Neuronal stem cell (in vitro differentiated cells): Measurements from ENCODE around the gene IFT122.

Experiments
- DNase-seq: peaks from one replicate; pipeline ENCODE4 v3.0.0-alpha.2; 2013; ENCODE audit warnings: low spot score
- H2AFZ ChIP-seq: one replicate; pipeline ENCODE4 v1.6.1; 2013; ENCODE audit warnings: mild to moderate bottlenecking, low read length, inconsistent platforms
- H2AK5ac ChIP-seq: 2 replicates; pipeline ENCODE4 v1.6.1; 2013; ENCODE audit warnings: low read depth, mild to moderate bottlenecking, inconsistent platforms, low read length, moderate library complexity, mixed read lengths
- H2BK120ac ChIP-seq: 2 replicates; pipeline ENCODE4 v1.6.1; 2013; ENCODE audit warnings: low read depth, mild to moderate bottlenecking, inconsistent platforms, low read length, moderate library complexity, mixed read lengths
- H2BK12ac ChIP-seq: one replicate; pipeline ENCODE4 v1.6.1; 2013; ENCODE audit warnings: low read length, inconsistent platforms
- H2BK15ac ChIP-seq: 2 replicates; pipeline ENCODE4 v1.6.1; 2013; ENCODE audit warnings: mild to moderate bottlenecking, low read length, inconsistent platforms, mixed read lengths
- H2BK5ac ChIP-seq: one replicate; pipeline ENCODE4 v1.6.1; 2013; ENCODE audit warnings: inconsistent platforms, mild to moderate bottlenecking, low read length, moderate library complexity
- H3K14ac ChIP-seq: one replicate; pipeline ENCODE4 v1.6.1; 2013; ENCODE audit warnings: low read length, inconsistent platforms
- H3K18ac ChIP-seq: 2 replicates; pipeline ENCODE4 v1.6.1; 2013; ENCODE audit warnings: low read length, inconsistent platforms
- H3K23ac ChIP-seq: 2 replicates; pipeline ENCODE4 v1.6.1; 2013; ENCODE audit warnings: low read depth, mild to moderate bottlenecking, mixed read lengths, low read length, inconsistent platforms; ENCODE audit not compliant: poor library complexity
- H3K27ac ChIP-seq: replicated peaks from 3 replicates; pipeline ENCODE4 v1.5.1; 2013; ENCODE audit warnings: low read length, inconsistent platforms
- H3K27me3 ChIP-seq, 3 experiments: 2 replicates each; pipeline ENCODE4 v1.6.1; 2013; ENCODE audit warnings: low read length in 3 of 3, mild to moderate bottlenecking in 2 of 3, inconsistent platforms in 1 of 3, low read depth in 1 of 3, mixed read lengths in 1 of 3, moderate library complexity in 1 of 3; ENCODE audit not compliant: control insufficient read depth in 3 of 3, insufficient read depth in 3 of 3
- H3K36me3 ChIP-seq, 2 donors: replicated peaks in 1 of 2; 2 replicates each; pipeline ENCODE4 v1.6.1; 2013; ENCODE audit warnings: low read length in 2 of 2; ENCODE audit not compliant: control insufficient read depth in 2 of 2, insufficient read depth in 2 of 2
- H3K4ac ChIP-seq: 2 replicates; pipeline ENCODE4 v1.6.1; 2013; ENCODE audit warnings: inconsistent platforms, mild to moderate bottlenecking, low read length, moderate library complexity
- H3K4me1 ChIP-seq, 2 donors: 1 replicate in 1 of 2; 2 replicates in 1 of 2; pipeline ENCODE4 v1.6.1; 2013; ENCODE audit warnings: low read length in 2 of 2, low read depth in 1 of 2; ENCODE audit not compliant: control insufficient read depth in 2 of 2, insufficient read depth in 1 of 2
- H3K4me2 ChIP-seq: one replicate; pipeline ENCODE4 v1.6.1; 2013; ENCODE audit warnings: mild to moderate bottlenecking, low read length, inconsistent platforms; ENCODE audit not compliant: insufficient read depth, poor library complexity, severe bottlenecking
- H3K4me3 ChIP-seq, 2 donors: 2 replicates each; pipeline ENCODE4 v1.5.1; 2013; ENCODE audit warnings: low read length in 2 of 2, mild to moderate bottlenecking in 2 of 2, inconsistent platforms in 1 of 2, moderate library complexity in 1 of 2
- H3K79me1 ChIP-seq: one replicate; pipeline ENCODE4 v1.6.1; 2013; ENCODE audit warnings: low read depth, mild to moderate bottlenecking, inconsistent platforms, low read length, moderate library complexity
- H3K9ac ChIP-seq: one replicate; pipeline ENCODE4 v1.6.1; 2013; ENCODE audit warnings: mild to moderate bottlenecking, low read depth, low read length, inconsistent platforms; ENCODE audit not compliant: poor library complexity
- H3K9me3 ChIP-seq, 2 donors: replicated peaks in 1 of 2; 2 replicates each; pipeline versions ENCODE3 to v1.6.1; 2013; ENCODE audit warnings: low read length in 2 of 2, mild to moderate bottlenecking in 2 of 2, inconsistent platforms in 1 of 2, low read depth in 1 of 2, mixed read lengths in 1 of 2, moderate library complexity in 1 of 2; ENCODE audit not compliant: control insufficient read depth in 2 of 2, insufficient read depth in 1 of 2
- H4K8ac ChIP-seq: one replicate; pipeline ENCODE4 v1.6.1; 2013; ENCODE audit warnings: low read depth, mild to moderate bottlenecking, inconsistent platforms, low read length, moderate library complexity
- H4K91ac ChIP-seq: one replicate; pipeline ENCODE4 v1.6.1; 2013; ENCODE audit warnings: low read length, low read depth, mild to moderate bottlenecking, inconsistent platforms; ENCODE audit not compliant: poor library complexity
- WGBS, 2 donors: extraction: QIAGEN DNeasy Blood & Tissue Kit; methylation state at CpG; one replicate each; pipeline ENCODE4 v1.1.7; 2013; ENCODE audit warnings: missing lambda C conversion rate in 2 of 2, mixed read lengths in 1 of 2; ENCODE audit not compliant: insufficient read length in 2 of 2, insufficient replicate concordance in 1 of 2; ENCODE audit errors: extremely low coverage in 2 of 2; 5-methylcytosine and 5-hydroxymethylcytosine counted together

Gene IFT122

GRCh38 chr3:129460572-129460971 lies 20.5 kb downstream of the IFT122 start:
- Histone ChIP-seq H4K91ac (no peak overlapping the region), H3K4me2 (no peak overlapping the region), H3K4ac (no peak overlapping the region), H2AFZ (no peak overlapping the region), H3K9me3 (no peaks in the 10 kb centered on the region), H2BK120ac (no peak overlapping the region), H3K27ac (no peak overlapping the region), H3K79me1 (no peaks in the 10 kb centered on the region), H2BK15ac (no peak overlapping the region), H2AK5ac (no peak overlapping the region), H2BK5ac (no peak overlapping the region), H3K4me1 (peaks cover 0 to 2% of the 10 kb centered on the region in 2 donors), H3K14ac (no peak overlapping the region), H3K23ac (no peak overlapping the region), H3K27me3 (no peaks in the 10 kb centered on the region), H3K9ac (no peak overlapping the region), H3K4me3 (no peak overlapping the region), H4K8ac (no peak overlapping the region), H3K18ac (no peak overlapping the region), H3K36me3 (peaks cover 12 to 61% of the 10 kb centered on the region in 2 donors), H2BK12ac (no peak overlapping the region)
- WGBS, 2 donors = no CpG with 5 or more reads among the region's 2 CpGs
- no peak for DNase-seq

DNA sequence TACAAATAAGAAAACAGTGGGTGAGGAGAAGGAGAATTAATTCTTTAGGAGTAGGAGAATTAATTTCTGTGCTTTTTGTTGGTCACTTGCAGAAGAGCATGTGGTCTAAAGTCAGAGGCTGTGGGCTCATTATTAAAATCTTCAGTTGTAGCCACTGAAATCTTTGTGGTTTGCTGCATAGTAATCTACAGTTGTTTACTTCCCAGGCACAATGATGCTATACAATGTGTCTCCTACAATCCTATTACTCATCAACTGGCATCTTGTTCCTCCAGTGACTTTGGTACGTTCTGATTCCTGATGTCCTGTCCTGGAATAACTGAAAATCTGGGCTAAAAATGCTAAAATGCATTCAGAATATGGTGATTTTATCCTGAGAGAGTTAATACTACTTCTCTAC lies 21.0 kb downstream of the IFT122 start:
- Histone ChIP-seq H2BK12ac (no peak overlapping the region), H3K23ac (no peak overlapping the region), H2AK5ac (no peak overlapping the region), H3K79me1 (no peaks in the 10 kb centered on the region), H3K27ac (no peak overlapping the region), H3K9me3 (no peaks in the 10 kb centered on the region), H3K36me3 (peaks cover 12 to 58% of the 10 kb centered on the region in 2 donors), H3K9ac (no peak overlapping the region), H4K8ac (no peak overlapping the region), H4K91ac (no peak overlapping the region), H3K14ac (no peak overlapping the region), H2BK5ac (no peak overlapping the region), H3K4me1 (peaks cover 0 to 2% of the 10 kb centered on the region in 2 donors), H2AFZ (no peak overlapping the region), H3K4ac (no peak overlapping the region), H3K27me3 (no peaks in the 10 kb centered on the region), H3K4me3 (no peak overlapping the region), H3K18ac (no peak overlapping the region), H2BK120ac (no peak overlapping the region), H2BK15ac (no peak overlapping the region), H3K4me2 (no peak overlapping the region)
- no CpG with 5 or more reads among the region's 1 CpG for WGBS, 2 donors
- no peak for DNase-seq

DNA sequence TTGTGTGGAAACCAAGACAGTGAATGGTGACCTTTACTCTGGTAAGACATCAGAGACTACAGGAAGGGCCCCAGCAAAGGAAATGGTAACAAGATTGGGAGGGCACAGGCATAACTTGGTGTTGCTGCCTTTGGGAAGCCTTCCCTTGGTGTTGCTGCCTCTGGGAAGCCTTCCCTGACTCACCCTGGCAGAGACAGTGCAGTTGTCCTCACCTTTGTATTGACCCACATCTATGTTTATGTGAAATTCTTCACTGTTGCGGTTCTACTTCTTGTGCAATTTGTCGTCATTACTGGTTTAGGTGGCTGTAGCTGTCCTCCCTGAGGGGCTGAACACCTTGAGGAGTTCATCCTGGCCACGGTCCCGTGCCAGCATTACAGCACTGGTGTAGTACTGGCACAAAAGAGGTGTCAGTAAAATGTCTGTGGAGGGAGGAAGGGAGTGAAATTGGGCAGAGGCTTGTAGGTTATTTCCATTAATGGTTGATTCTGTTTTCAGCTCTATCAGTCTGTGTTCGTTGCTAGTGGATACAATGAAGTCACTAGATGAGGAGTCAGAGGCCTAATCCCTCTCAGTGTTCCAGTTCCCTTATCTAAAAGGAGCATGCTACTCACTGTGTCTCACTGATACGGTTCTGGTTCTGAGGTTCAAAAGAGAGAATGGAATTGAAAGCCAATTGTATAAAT lies 21.6 kb downstream of the IFT122 start:
- Histone ChIP-seq H3K4ac (no peak overlapping the region), H3K36me3 (peaks cover 12 to 56% of the 10 kb centered on the region in 2 donors), H3K23ac (no peak overlapping the region), H2AFZ (no peak overlapping the region), H4K8ac (no peak overlapping the region), H4K91ac (no peak overlapping the region), H2BK120ac (no peak overlapping the region), H3K14ac (no peak overlapping the region), H2BK15ac (no peak overlapping the region), H3K4me1 (peaks cover 0 to 2% of the 10 kb centered on the region in 2 donors), H2BK12ac (no peak overlapping the region), H3K27me3 (no peaks in the 10 kb centered on the region), H3K4me2 (no peak overlapping the region), H2AK5ac (no peak overlapping the region), H3K79me1 (no peaks in the 10 kb centered on the region), H3K18ac (no peak overlapping the region), H3K9ac (no peak overlapping the region), H3K27ac (no peak overlapping the region), H2BK5ac (no peak overlapping the region), H3K4me3 (no peak overlapping the region), H3K9me3 (no peaks in the 10 kb centered on the region)
- WGBS, 2 donors = no CpG with 5 or more reads among the region's 6 CpGs
- DNase-seq = no peak

- WGBS, 2 donors = no CpG with 5 or more reads among the region's 3 CpGs
- Histone ChIP-seq H3K79me1 (no peaks in the 10 kb centered on the region), H2BK12ac (no peak overlapping the region), H3K14ac (no peak overlapping the region), H3K9me3 (no peaks in the 10 kb centered on the region), H2AK5ac (no peak overlapping the region), H3K18ac (no peak overlapping the region), H3K9ac (no peak overlapping the region), H4K8ac (no peak overlapping the region), H2BK15ac (no peak overlapping the region), H3K4ac (no peak overlapping the region), H3K36me3 (peaks cover 12 to 56% of the 10 kb centered on the region in 2 donors), H2AFZ (no peak overlapping the region), H3K27me3 (no peaks in the 10 kb centered on the region), H2BK5ac (no peak overlapping the region), H3K23ac (no peak overlapping the region), H3K4me3 (peak overlapping the region in 1 of 2 donors; percentile 1), H3K27ac (no peak overlapping the region), H3K4me2 (no peak overlapping the region), H3K4me1 (peaks cover under 1 to 2% of the 10 kb centered on the region in 2 donors), H4K91ac (no peak overlapping the region), H2BK120ac (no peak overlapping the region)
- DNase-seq = no peak
Measured at GRCh38 chr3:129462361-129462968, 22.4 kb downstream of the IFT122 start.
